ENCODE measurements around the gene SLC2A11. TPM values are rescaled to one million over a fixed set of nuclear protein-coding genes. Genes with fewer than 3 reads are reported as not detected.

Gene SLC2A11
- total RNA-seq, 1 donor from 2014 or later = 19.6 TPM

DNA sequence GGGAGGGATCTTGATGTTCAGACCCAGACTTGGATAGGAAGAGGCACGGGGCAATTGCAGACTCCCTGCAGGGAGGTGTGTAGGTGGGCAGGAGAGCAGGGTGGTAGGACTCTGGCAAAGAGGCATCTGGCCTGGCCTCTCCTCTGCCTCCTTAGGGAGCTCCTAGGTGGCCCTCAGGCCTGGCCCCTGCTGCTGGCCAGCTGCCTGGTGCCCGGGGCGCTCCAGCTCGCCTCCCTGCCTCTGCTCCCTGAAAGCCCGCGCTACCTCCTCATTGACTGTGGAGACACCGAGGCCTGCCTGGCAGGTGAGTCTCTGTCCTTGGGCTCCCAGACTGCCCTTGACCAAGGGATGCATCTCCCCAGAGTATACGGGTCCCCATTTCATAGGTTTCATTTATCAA lies 19.9 kb downstream of the SLC2A11 start:
- Mint-ChIP-seq H3K4me1 (ENCODE audit: low read depth, unreplicated experiment) (peaks cover 1% of the 10 kb centered on the region), H3K27ac (ENCODE audit: unreplicated experiment) (no peak overlapping the region), H3K9me3 (ENCODE audit: unreplicated experiment) (no peaks in the 10 kb centered on the region), H3K4me3 (ENCODE audit: unreplicated experiment) (no peak overlapping the region), H3K27me3 (ENCODE audit: low read depth, unreplicated experiment) (no peaks in the 10 kb centered on the region), H3K36me3 (ENCODE audit: low read depth, unreplicated experiment) (peaks cover 37% of the 10 kb centered on the region)
- Histone ChIP-seq H3K36me3 (ENCODE audit: insufficient read depth, low read length) (no peaks in the 10 kb centered on the region), H3K79me2 (ENCODE audit: insufficient read depth, low read length) (no peaks in the 10 kb centered on the region), H3K27me3 (ENCODE audit: insufficient read depth, low read length) (no peaks in the 10 kb centered on the region), H4K20me1 (ENCODE audit: insufficient read depth, low read length) (no peaks in the 10 kb centered on the region), H2AFZ (ENCODE audit: low read depth, low read length) (no peak overlapping the region), H3K4me3 (ENCODE audit: insufficient read depth, low read depth, low read length) (no peak overlapping the region), H3K4me1 (ENCODE audit: insufficient read depth, low read length) (no peaks in the 10 kb centered on the region), H3K27ac (ENCODE audit: low read depth, low read length) (no peak overlapping the region), H3K9ac (ENCODE audit: low read length) (no peak overlapping the region), H3K9me3 (ENCODE audit: insufficient read depth, low read depth, low read length) (no peaks in the 10 kb centered on the region), H3K4me2 (ENCODE audit: low read length) (no peak overlapping the region)
- FAIRE-seq (no peak), DNase-seq (ENCODE audit: low read depth) (no peak)
- no peak for TF ChIP-seq CTCF (IDR thresholded peaks at IDR 0.05; ENCODE audit: insufficient read depth, low read depth, low read length)
- no peak for TF ChIP-seq EZH2 (IDR thresholded peaks at IDR 0.05; ENCODE audit: insufficient read depth, low read length)

- H3K4me3 ChIP-seq (ENCODE audit: insufficient read depth, low read depth, low read length) = no peak overlapping the region
- no peak for TF ChIP-seq EZH2 (IDR thresholded peaks at IDR 0.05; ENCODE audit: insufficient read depth, low read length)
- TF ChIP-seq CTCF (IDR thresholded peaks at IDR 0.05; ENCODE audit: insufficient read depth, low read depth, low read length) = no peak
These were observed 20.5 kb downstream of the SLC2A11 start for GRCh38 chr22:23878219-23878618.

DNA sequence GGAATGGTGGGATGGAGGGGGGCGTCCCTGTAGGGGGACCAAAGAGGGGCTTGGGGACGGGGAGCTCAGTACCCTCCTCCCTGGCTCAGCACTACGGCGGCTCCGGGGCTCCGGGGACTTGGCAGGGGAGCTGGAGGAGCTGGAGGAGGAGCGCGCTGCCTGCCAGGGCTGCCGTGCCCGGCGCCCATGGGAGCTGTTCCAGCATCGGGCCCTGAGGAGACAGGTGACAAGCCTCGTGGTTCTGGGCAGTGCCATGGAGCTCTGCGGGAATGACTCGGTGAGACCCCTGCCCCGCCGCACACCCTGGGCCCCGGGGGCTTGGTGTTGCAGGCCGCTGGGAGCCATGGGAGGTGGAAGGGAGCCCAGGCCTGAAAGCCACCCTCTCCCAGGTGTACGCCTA lies 24.7 kb downstream of the SLC2A11 start:
- DNase-seq (ENCODE audit: low read depth) = no peak
- Histone ChIP-seq H3K4me1 (ENCODE audit: insufficient read depth, low read length) (no peaks in the 10 kb centered on the region), H2AFZ (ENCODE audit: low read depth, low read length) (no peak overlapping the region), H3K9me3 (ENCODE audit: insufficient read depth, low read depth, low read length) (no peaks in the 10 kb centered on the region), H3K36me3 (ENCODE audit: insufficient read depth, low read length) (no peaks in the 10 kb centered on the region), H3K27ac (ENCODE audit: low read depth, low read length) (no peak overlapping the region), H3K9ac (ENCODE audit: low read length) (no peak overlapping the region), H3K4me2 (ENCODE audit: low read length) (no peak overlapping the region), H4K20me1 (ENCODE audit: insufficient read depth, low read length) (no peaks in the 10 kb centered on the region), H3K27me3 (ENCODE audit: insufficient read depth, low read length) (no peaks in the 10 kb centered on the region), H3K4me3 (ENCODE audit: insufficient read depth, low read depth, low read length) (no peak overlapping the region), H3K79me2 (ENCODE audit: insufficient read depth, low read length) (no peaks in the 10 kb centered on the region)
- no peak for FAIRE-seq
- Mint-ChIP-seq H3K4me1 (ENCODE audit: low read depth, unreplicated experiment) (peaks cover 1% of the 10 kb centered on the region), H3K36me3 (ENCODE audit: low read depth, unreplicated experiment) (peaks cover 20% of the 10 kb centered on the region), H3K9me3 (ENCODE audit: unreplicated experiment) (no peaks in the 10 kb centered on the region), H3K27ac (ENCODE audit: unreplicated experiment) (no peak overlapping the region), H3K4me3 (ENCODE audit: unreplicated experiment) (no peak overlapping the region), H3K27me3 (ENCODE audit: low read depth, unreplicated experiment) (no peaks in the 10 kb centered on the region)
- TF ChIP-seq CTCF (IDR thresholded peaks at IDR 0.05; ENCODE audit: insufficient read depth, low read depth, low read length) (no peak), EZH2 (IDR thresholded peaks at IDR 0.05; ENCODE audit: insufficient read depth, low read length) (no peak)

More at GRCh38 chr22:23878219-23878618, 20.5 kb downstream of the SLC2A11 start:
- no peaks in the 10 kb centered on the region for H4K20me1 ChIP-seq (ENCODE audit: insufficient read depth, low read length)
- H3K4me1 Mint-ChIP-seq (ENCODE audit: low read depth, unreplicated experiment) = peaks cover 1% of the 10 kb centered on the region
- H3K4me3 Mint-ChIP-seq (ENCODE audit: unreplicated experiment) = no peak overlapping the region
- H3K36me3 Mint-ChIP-seq (ENCODE audit: low read depth, unreplicated experiment) = peaks cover 37% of the 10 kb centered on the region
- H3K27ac Mint-ChIP-seq (ENCODE audit: unreplicated experiment) = no peak overlapping the region
- FAIRE-seq (no peak), DNase-seq (ENCODE audit: low read depth) (no peak)
- no peaks in the 10 kb centered on the region for H3K4me1 ChIP-seq (ENCODE audit: insufficient read depth, low read length)
- no peaks in the 10 kb centered on the region for H3K9me3 ChIP-seq (ENCODE audit: insufficient read depth, low read depth, low read length)
- no peak overlapping the region for H3K27ac ChIP-seq (ENCODE audit: low read depth, low read length)
- H3K36me3 ChIP-seq (ENCODE audit: insufficient read depth, low read length) = no peaks in the 10 kb centered on the region
- H2AFZ ChIP-seq (ENCODE audit: low read depth, low read length) = no peak overlapping the region
- H3K79me2 ChIP-seq (ENCODE audit: insufficient read depth, low read length) = no peaks in the 10 kb centered on the region
- H3K27me3 Mint-ChIP-seq (ENCODE audit: low read depth, unreplicated experiment) = no peaks in the 10 kb centered on the region
- H3K4me2 ChIP-seq (ENCODE audit: low read length) = no peak overlapping the region
- no peaks in the 10 kb centered on the region for H3K27me3 ChIP-seq (ENCODE audit: insufficient read depth, low read length)
- H3K9me3 Mint-ChIP-seq (ENCODE audit: unreplicated experiment) = no peaks in the 10 kb centered on the region
- no peak overlapping the region for H3K9ac ChIP-seq (ENCODE audit: low read length)

All from astrocyte (in vitro differentiated cells and primary cell).